Measurements from ENCODE around the gene SLC16A3. TPM values are rescaled to one million over a fixed set of nuclear protein-coding genes. Genes with fewer than 3 reads are reported as not detected.
A peak's percentile ranks its signal among the peaks of the same experiment; 100 is the strongest.
"Not testable (repeated sequence)": the region's sequence is repeated elsewhere in the genome, so short reads cannot be mapped to it uniquely, and the experiment has no call there.

SLC16A3 gene
- total RNA-seq (10 to 100 TPM; 47.2 to 56.2 TPM), total RNA-seq (48.2 to 90.5 reads per million in 2 donors)

GRCh38 chr17:82228842-82229697 is at the start of gene SLC16A3:
Gene SLC16A3, plus strand, starts transcription at chr17:82229042. Its CDS starts 6,967 bp downstream, at chr17:82236009.
- peak within 1 kb of the TSS; percentile 88 for H3K27ac Mint-ChIP-seq
- ATAC-seq (peak; percentile 69), DNase-seq (peak; percentile 58 to 69 (median 66))
- H3K9me3 ChIP-seq (ENCODE audit: control insufficient read depth, low read length, poor library complexity, severe bottlenecking) = no peaks in the 10 kb centered on the region
- peak within 1 kb of the TSS; percentile 86 for H3K4me3 Mint-ChIP-seq
- peaks cover 10% of the 10 kb centered on the region for H3K4me1 Mint-ChIP-seq
- no peaks in the 10 kb centered on the region for H3K27me3 Mint-ChIP-seq
- no peaks in the 10 kb centered on the region for H3K36me3 Mint-ChIP-seq (ENCODE audit: low read depth)

GRCh38 chr17:82179412-82179811 is 49.4 kb upstream of the SLC16A3 start:
- DNase-seq (no peak), ATAC-seq (no peak)
- H3K27me3 Mint-ChIP-seq = no peaks in the 10 kb centered on the region
- no peak overlapping the region for H3K27ac Mint-ChIP-seq
- H3K9me3 ChIP-seq (ENCODE audit: control insufficient read depth, low read length, poor library complexity, severe bottlenecking) = no peaks in the 10 kb centered on the region
- H3K36me3 Mint-ChIP-seq (ENCODE audit: low read depth) = no peaks in the 10 kb centered on the region
- H3K4me3 Mint-ChIP-seq = no peak overlapping the region
- H3K4me1 Mint-ChIP-seq = peaks cover 7% of the 10 kb centered on the region

GRCh38 chr17:82179946-82180475 is 48.8 kb upstream of the SLC16A3 start:
- DNase-seq = no peak
- Mint-ChIP-seq H3K27me3 (no peaks in the 10 kb centered on the region), H3K4me1 (peaks cover 7% of the 10 kb centered on the region), H3K27ac (no peak overlapping the region), H3K4me3 (no peak overlapping the region), H3K36me3 (ENCODE audit: low read depth) (no peaks in the 10 kb centered on the region)
- ATAC-seq = no peak
- no peaks in the 10 kb centered on the region for H3K9me3 ChIP-seq (ENCODE audit: control insufficient read depth, low read length, poor library complexity, severe bottlenecking)

- Mint-ChIP-seq H3K27ac (no peak overlapping the region), H3K27me3 (no peaks in the 10 kb centered on the region), H3K4me1 (peaks cover 7% of the 10 kb centered on the region), H3K36me3 (ENCODE audit: low read depth) (no peaks in the 10 kb centered on the region), H3K4me3 (no peak overlapping the region)
- DNase-seq (no peak), ATAC-seq (no peak)
- H3K9me3 ChIP-seq (ENCODE audit: control insufficient read depth, low read length, poor library complexity, severe bottlenecking) = no peaks in the 10 kb centered on the region
Measured at GRCh38 chr17:82180776-82181528, 47.9 kb upstream of the SLC16A3 start.

GRCh38 chr17:82184761-82185160 is 44.1 kb upstream of the SLC16A3 start:
- Mint-ChIP-seq H3K4me3 (no peak overlapping the region), H3K4me1 (peaks cover 3% of the 10 kb centered on the region), H3K27me3 (no peaks in the 10 kb centered on the region), H3K27ac (no peak overlapping the region), H3K36me3 (ENCODE audit: low read depth) (no peaks in the 10 kb centered on the region)
- no peaks in the 10 kb centered on the region for H3K9me3 ChIP-seq (ENCODE audit: control insufficient read depth, low read length, poor library complexity, severe bottlenecking)
- no peak for ATAC-seq
- no peak for DNase-seq

- H3K9me3 ChIP-seq (ENCODE audit: control insufficient read depth, low read length, poor library complexity, severe bottlenecking) = no peaks in the 10 kb centered on the region
- H3K36me3 Mint-ChIP-seq (ENCODE audit: low read depth) = no peaks in the 10 kb centered on the region
- DNase-seq (no peak), ATAC-seq (no peak)
- no peak overlapping the region for H3K27ac Mint-ChIP-seq
- H3K4me3 Mint-ChIP-seq = no peak overlapping the region
- no peaks in the 10 kb centered on the region for H3K27me3 Mint-ChIP-seq
- peaks cover 3% of the 10 kb centered on the region for H3K4me1 Mint-ChIP-seq
Measured at GRCh38 chr17:82186221-82186620, 42.6 kb upstream of the SLC16A3 start.

GRCh38 chr17:82187500-82187899 is 41.3 kb upstream of the SLC16A3 start:
- no peak for DNase-seq
- no peak overlapping the region for H3K4me3 Mint-ChIP-seq
- no peak overlapping the region for H3K27ac Mint-ChIP-seq
- peaks cover 3% of the 10 kb centered on the region for H3K4me1 Mint-ChIP-seq
- ATAC-seq = no peak
- H3K36me3 Mint-ChIP-seq (ENCODE audit: low read depth) = no peaks in the 10 kb centered on the region
- no peaks in the 10 kb centered on the region for H3K27me3 Mint-ChIP-seq
- H3K9me3 ChIP-seq (ENCODE audit: control insufficient read depth, low read length, poor library complexity, severe bottlenecking) = no peaks in the 10 kb centered on the region

GRCh38 chr17:82188001-82188961 is 40.6 kb upstream of the SLC16A3 start:
- peaks cover 3% of the 10 kb centered on the region for H3K36me3 Mint-ChIP-seq (ENCODE audit: low read depth)
- H3K9me3 ChIP-seq (ENCODE audit: control insufficient read depth, low read length, poor library complexity, severe bottlenecking) = no peaks in the 10 kb centered on the region
- no peak overlapping the region for H3K27ac Mint-ChIP-seq
- no peaks in the 10 kb centered on the region for H3K27me3 Mint-ChIP-seq
- ATAC-seq = no peak
- no peak overlapping the region for H3K4me3 Mint-ChIP-seq
- peaks cover 4% of the 10 kb centered on the region for H3K4me1 Mint-ChIP-seq
- no peak for DNase-seq

GRCh38 chr17:82193050-82193449 is 35.8 kb upstream of the SLC16A3 start:
- H3K27ac Mint-ChIP-seq; ATAC-seq; DNase-seq; H3K4me3 Mint-ChIP-seq; H3K27me3 Mint-ChIP-seq; H3K9me3 ChIP-seq (ENCODE audit: control insufficient read depth, low read length, poor library complexity, severe bottlenecking): not testable (repeated sequence)
- peaks cover 12% of the 10 kb centered on the region for H3K36me3 Mint-ChIP-seq (ENCODE audit: low read depth)
- peaks cover 12% of the 10 kb centered on the region for H3K4me1 Mint-ChIP-seq

GRCh38 chr17:82193520-82194220 is 35.2 kb upstream of the SLC16A3 start:
- Mint-ChIP-seq H3K4me3 (no peak overlapping the region), H3K4me1 (peaks cover 17% of the 10 kb centered on the region), H3K36me3 (ENCODE audit: low read depth) (peaks cover 12% of the 10 kb centered on the region), H3K27ac (no peak overlapping the region), H3K27me3 (no peaks in the 10 kb centered on the region)
- DNase-seq (no peak), ATAC-seq (no peak)
- H3K9me3 ChIP-seq (ENCODE audit: control insufficient read depth, low read length, poor library complexity, severe bottlenecking) = no peaks in the 10 kb centered on the region

- Mint-ChIP-seq H3K36me3 (ENCODE audit: low read depth) (peaks cover 12% of the 10 kb centered on the region), H3K4me3 (no peak overlapping the region), H3K4me1 (peaks cover 17% of the 10 kb centered on the region), H3K27me3 (no peaks in the 10 kb centered on the region), H3K27ac (no peak overlapping the region)
- ATAC-seq = no peak
- DNase-seq = no peak
- H3K9me3 ChIP-seq (ENCODE audit: control insufficient read depth, low read length, poor library complexity, severe bottlenecking) = no peaks in the 10 kb centered on the region
Measured at GRCh38 chr17:82194765-82195164, 34.1 kb upstream of the SLC16A3 start.

Measured in T-helper 17 cell (primary cell).